ENCODE results near the gene DDX60. TPM values are rescaled to one million over a fixed set of nuclear protein-coding genes. Genes with fewer than 3 reads are reported as not detected.
A peak's percentile ranks its signal among the peaks of the same experiment; 100 is the strongest.

Gene DDX60
- polyA plus RNA-seq, 1 of the 3 experiments (the other 2 are of a cell fraction): 2.7 TPM

DNA sequence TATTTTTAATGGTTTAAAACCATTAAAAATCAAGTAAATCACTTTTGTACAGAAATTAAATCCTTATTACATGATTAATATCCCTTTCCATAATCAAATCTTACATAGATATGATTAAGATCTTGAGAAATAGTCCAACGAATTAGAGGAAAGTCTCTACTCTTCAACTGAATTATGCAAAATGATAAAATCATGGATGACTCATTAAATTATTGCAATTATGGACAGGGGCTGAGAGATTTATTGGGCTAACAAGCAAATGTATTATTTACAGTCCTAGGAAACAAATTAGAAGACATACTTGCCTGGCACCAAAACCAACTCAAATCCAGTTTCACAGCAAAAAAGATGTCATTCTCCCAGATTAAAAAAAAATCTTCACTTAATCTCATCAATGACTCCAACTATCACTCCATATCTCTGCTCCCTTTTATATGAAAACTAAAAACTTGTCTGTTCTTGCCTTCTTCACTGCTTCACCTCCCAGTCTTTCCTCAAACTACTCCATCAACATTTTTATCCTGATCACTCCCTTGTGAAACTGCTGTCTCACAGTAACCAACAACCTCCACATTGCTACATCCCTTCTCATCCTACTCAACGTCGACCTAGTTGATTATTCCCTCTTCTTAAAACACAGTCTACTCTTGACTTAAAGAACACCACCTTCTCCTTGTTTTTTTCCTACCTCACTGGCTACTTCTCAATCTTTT, 18.4 kb upstream of the DDX60 start (continued):
- TF ChIP-seq FOXJ3 (CRISPR knock-in tag; IDR thresholded peaks at IDR 0.05): no peak
- TF ChIP-seq RAD21 (IDR thresholded peaks at IDR 0.05; ENCODE audit: low read length): no peak
- no peak for TF ChIP-seq EZH2phosphoT487 (IDR thresholded peaks at IDR 0.05; ENCODE audit: borderline replicate concordance, low read depth)
- no peak for TF ChIP-seq CHD2 (IDR thresholded peaks at IDR 0.05; ENCODE audit: low read length, partially characterized antibody)
- TF ChIP-seq POLR2AphosphoS5 (IDR thresholded peaks at IDR 0.05; ENCODE audit: low read depth, low read length): no peak
- TF ChIP-seq IRF3 (IDR thresholded peaks at IDR 0.05; ENCODE audit: low read depth, low read length): no peak
- TF ChIP-seq, protein P1, sequence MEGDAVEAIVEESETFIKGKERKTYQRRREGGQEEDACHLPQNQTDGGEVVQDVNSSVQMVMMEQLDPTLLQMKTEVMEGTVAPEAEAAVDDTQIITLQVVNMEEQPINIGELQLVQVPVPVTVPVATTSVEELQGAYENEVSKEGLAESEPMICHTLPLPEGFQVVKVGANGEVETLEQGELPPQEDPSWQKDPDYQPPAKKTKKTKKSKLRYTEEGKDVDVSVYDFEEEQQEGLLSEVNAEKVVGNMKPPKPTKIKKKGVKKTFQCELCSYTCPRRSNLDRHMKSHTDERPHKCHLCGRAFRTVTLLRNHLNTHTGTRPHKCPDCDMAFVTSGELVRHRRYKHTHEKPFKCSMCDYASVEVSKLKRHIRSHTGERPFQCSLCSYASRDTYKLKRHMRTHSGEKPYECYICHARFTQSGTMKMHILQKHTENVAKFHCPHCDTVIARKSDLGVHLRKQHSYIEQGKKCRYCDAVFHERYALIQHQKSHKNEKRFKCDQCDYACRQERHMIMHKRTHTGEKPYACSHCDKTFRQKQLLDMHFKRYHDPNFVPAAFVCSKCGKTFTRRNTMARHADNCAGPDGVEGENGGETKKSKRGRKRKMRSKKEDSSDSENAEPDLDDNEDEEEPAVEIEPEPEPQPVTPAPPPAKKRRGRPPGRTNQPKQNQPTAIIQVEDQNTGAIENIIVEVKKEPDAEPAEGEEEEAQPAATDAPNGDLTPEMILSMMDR (IDR thresholded peaks at IDR 0.05): no peak

DNA sequence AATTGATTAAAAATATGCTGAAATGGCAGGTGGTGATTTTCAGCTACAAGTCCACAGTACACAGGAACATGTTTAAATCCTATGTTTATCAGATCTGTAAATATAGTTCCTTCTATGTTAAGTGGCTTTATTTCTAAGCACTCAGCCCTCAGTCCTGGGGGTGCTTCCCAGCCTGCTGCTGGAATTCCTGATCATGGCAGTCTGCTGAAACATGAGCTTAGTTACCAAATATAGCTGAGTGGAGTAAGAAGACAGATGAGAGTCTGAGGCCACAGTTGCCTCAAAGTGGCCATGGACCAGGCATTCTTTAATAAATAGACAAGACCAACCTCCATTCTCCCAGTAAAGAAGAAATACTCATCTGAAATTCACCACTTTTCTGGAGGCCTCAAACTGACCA, 17.1 kb upstream of the DDX60 start:
- H3K27me3 ChIP-seq (ENCODE audit: insufficient read depth): no peaks in the 10 kb centered on the region
- H3K9me3 ChIP-seq: no peaks in the 10 kb centered on the region
- H4K20me1 ChIP-seq (ENCODE audit: insufficient read depth): no peaks in the 10 kb centered on the region
- H3K27ac ChIP-seq (ENCODE audit: low read depth in 2 of 2, low read length in 1 of 2): no peak overlapping the region; a peak in 1 of 4 replicates
- POLR2A ChIA-PET: no interaction called here
- CTCF ChIA-PET: interaction anchor here (0.6 kb wide), 1 partner anchor 844 kb away, joined by 3 read pairs; no protein-coding TSS in a partner anchor
- H3K9me2 ChIP-seq: no peaks in the 10 kb centered on the region
- H3K79me2 ChIP-seq (ENCODE audit: insufficient read depth): no peaks in the 10 kb centered on the region
- H3F3A ChIP-seq (replicated peaks; ENCODE audit: insufficient read depth): no peaks in the 10 kb centered on the region
- 0 out of 4 replicates have a peak, but pooled peaks cover 0 to 4% of the 10 kb centered on the region in 2 experiments for H3K4me1 ChIP-seq (ENCODE audit: control insufficient read depth in 1 of 2, insufficient read depth in 2 of 2, low read depth in 1 of 2, low read length in 1 of 2)
- no peaks in the 10 kb centered on the region for H3K36me3 ChIP-seq (replicated peaks in 1 of 2; ENCODE audit: control insufficient read depth in 1 of 2, insufficient read depth in 2 of 2, low read length in 1 of 2)
- DNase-seq: no peak
- no peak for TF ChIP-seq YY1 (IDR thresholded peaks at IDR 0.05; ENCODE audit: low read depth)
- peak; percentile 64; the same call in 1 of the 2 replicates for TF ChIP-seq MEF2A (IDR thresholded peaks at IDR 0.05; ENCODE audit: borderline replicate concordance, low read depth)
- no peak overlapping the region for H3K4me2 ChIP-seq
- H3K9ac ChIP-seq: no peak overlapping the region
- no peak overlapping the region for H2AFZ ChIP-seq (ENCODE audit: low read depth)
- H3K4me3 ChIP-seq (ENCODE audit: low read depth in 2 of 2, low read length in 1 of 2): no peak overlapping the region

GRCh38 chr4:168334053-168334452, 15.5 kb upstream of the DDX60 start:
- H3K27ac ChIP-seq (ENCODE audit: low read depth in 2 of 2, low read length in 1 of 2): no peak overlapping the region
- TF ChIP-seq PBX3 (IDR thresholded peaks at IDR 0.05) (no peak), MXI1 (IDR thresholded peaks at IDR 0.05; ENCODE audit: low read depth, low read length) (no peak), RXRA (IDR thresholded peaks at IDR 0.05; ENCODE audit: borderline replicate concordance, low read depth) (no peak), IRF3 (IDR thresholded peaks at IDR 0.05; ENCODE audit: low read depth, low read length) (no peak), NFIC (IDR thresholded peaks at IDR 0.05; ENCODE audit: borderline replicate concordance) (no peak), EZH2phosphoT487 (IDR thresholded peaks at IDR 0.05; ENCODE audit: borderline replicate concordance, low read depth) (no peak), JUND (IDR thresholded peaks at IDR 0.05) (no peak), FOSL2 (IDR thresholded peaks at IDR 0.05; ENCODE audit: borderline replicate concordance, low read depth) (no peak)
- TF ChIP-seq, protein P1 (IDR thresholded peaks at IDR 0.05): no peak
- TF ChIP-seq, protein P2, sequence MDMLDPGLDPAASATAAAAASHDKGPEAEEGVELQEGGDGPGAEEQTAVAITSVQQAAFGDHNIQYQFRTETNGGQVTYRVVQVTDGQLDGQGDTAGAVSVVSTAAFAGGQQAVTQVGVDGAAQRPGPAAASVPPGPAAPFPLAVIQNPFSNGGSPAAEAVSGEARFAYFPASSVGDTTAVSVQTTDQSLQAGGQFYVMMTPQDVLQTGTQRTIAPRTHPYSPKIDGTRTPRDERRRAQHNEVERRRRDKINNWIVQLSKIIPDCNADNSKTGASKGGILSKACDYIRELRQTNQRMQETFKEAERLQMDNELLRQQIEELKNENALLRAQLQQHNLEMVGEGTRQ (IDR thresholded peaks at IDR 0.05; ENCODE audit: borderline replicate concordance, low read depth, low read length): no peak

More at GRCh38 chr4:168334053-168334452, 15.5 kb upstream of the DDX60 start:
- ChIA-PET CTCF (no interaction called here), POLR2A (no interaction called here)
- no peaks in the 10 kb centered on the region for H3F3A ChIP-seq (replicated peaks; ENCODE audit: insufficient read depth)
- 0 out of 4 replicates have a peak, but pooled peaks cover 0 to 4% of the 10 kb centered on the region in 2 experiments for H3K4me1 ChIP-seq (ENCODE audit: control insufficient read depth in 1 of 2, insufficient read depth in 2 of 2, low read depth in 1 of 2, low read length in 1 of 2)
- H3K4me2 ChIP-seq: no peak overlapping the region
- H3K27me3 ChIP-seq (ENCODE audit: insufficient read depth): no peaks in the 10 kb centered on the region
- DNase-seq: no peak
- no peaks in the 10 kb centered on the region for H4K20me1 ChIP-seq (ENCODE audit: insufficient read depth)
- no peaks in the 10 kb centered on the region for H3K79me2 ChIP-seq (ENCODE audit: insufficient read depth)
- no peaks in the 10 kb centered on the region for H3K36me3 ChIP-seq (replicated peaks in 1 of 2; ENCODE audit: control insufficient read depth in 1 of 2, insufficient read depth in 2 of 2, low read length in 1 of 2)
- WGBS (ENCODE audit: low lambda C conversion rate): 35% methylated on average over 1 of the region's 1 CpG
- H3K4me3 ChIP-seq (ENCODE audit: low read depth in 2 of 2, low read length in 1 of 2): no peak overlapping the region
- H3K9ac ChIP-seq: no peak overlapping the region
- no peak overlapping the region for H2AFZ ChIP-seq (ENCODE audit: low read depth)
- H3K9me2 ChIP-seq: no peaks in the 10 kb centered on the region
- H3K9me3 ChIP-seq: no peaks in the 10 kb centered on the region
